GM12865 (cell line): Measurements from ENCODE around the gene MMADHC.

Experiments
- DNase-seq: peaks from one replicate; pipeline ENCODE4 v3.0.0; 2010; ENCODE audit warnings: low read depth
- H3K4me3 ChIP-seq: 2 replicates; pipeline ENCODE4 v1.5.1; 2011; ENCODE audit warnings: mild to moderate bottlenecking, low read depth, low read length, control low read depth
- TF ChIP-seq, protein P1 (sequence below): IDR thresholded peaks from 2 replicates; pipeline ENCODE4 v1.5.1; 2011; ENCODE audit warnings: low read length, control low read depth, low read depth, inconsistent platforms; ENCODE audit not compliant: insufficient read depth; ENCODE audit errors: missing control alignments

Gene MMADHC

DNA sequence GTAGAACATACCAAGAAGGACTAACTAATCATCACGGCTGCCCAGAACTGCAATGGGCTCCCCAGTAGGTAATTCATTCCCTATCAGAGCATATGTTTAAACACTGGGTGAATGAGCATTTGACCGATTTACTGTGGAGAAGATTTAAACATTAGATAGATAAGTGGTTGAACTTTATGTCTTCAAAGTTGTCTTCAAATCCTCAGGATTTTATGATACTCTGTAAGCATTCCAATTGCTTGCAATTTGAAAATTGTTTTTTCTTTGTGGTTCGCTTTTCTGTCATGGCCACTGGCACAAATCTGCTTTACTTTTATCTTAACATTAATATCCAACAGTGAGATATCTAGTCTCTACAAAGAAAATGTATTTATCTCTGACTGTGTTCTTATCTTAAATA lies 37.7 kb upstream of the MMADHC start:
- DNase-seq: no peak
- no peak overlapping the region for H3K4me3 ChIP-seq
- TF ChIP-seq, protein P1, sequence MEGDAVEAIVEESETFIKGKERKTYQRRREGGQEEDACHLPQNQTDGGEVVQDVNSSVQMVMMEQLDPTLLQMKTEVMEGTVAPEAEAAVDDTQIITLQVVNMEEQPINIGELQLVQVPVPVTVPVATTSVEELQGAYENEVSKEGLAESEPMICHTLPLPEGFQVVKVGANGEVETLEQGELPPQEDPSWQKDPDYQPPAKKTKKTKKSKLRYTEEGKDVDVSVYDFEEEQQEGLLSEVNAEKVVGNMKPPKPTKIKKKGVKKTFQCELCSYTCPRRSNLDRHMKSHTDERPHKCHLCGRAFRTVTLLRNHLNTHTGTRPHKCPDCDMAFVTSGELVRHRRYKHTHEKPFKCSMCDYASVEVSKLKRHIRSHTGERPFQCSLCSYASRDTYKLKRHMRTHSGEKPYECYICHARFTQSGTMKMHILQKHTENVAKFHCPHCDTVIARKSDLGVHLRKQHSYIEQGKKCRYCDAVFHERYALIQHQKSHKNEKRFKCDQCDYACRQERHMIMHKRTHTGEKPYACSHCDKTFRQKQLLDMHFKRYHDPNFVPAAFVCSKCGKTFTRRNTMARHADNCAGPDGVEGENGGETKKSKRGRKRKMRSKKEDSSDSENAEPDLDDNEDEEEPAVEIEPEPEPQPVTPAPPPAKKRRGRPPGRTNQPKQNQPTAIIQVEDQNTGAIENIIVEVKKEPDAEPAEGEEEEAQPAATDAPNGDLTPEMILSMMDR: no peak

DNA sequence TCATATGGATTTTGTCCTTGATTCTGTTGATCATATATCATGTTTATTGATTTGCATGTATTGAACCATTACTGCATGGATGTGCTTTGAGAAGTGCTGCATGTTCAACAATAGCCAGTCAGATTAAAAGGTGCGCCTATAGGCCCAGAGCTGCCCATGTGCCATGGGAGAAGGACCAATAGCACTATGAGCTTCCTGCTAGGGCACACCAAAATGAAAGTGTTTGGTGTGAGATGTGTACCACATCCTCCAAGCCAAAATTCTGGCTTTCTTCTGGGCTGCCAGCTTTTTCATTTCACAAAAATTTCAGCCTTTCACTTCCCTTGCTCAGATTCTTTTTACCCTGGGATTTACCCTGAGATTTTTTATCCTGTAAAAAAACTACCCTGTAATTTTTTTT lies 34.8 kb upstream of the MMADHC start:
- peak; percentile 12 for DNase-seq
- no peak overlapping the region for H3K4me3 ChIP-seq
- TF ChIP-seq, protein P1: no peak

DNA sequence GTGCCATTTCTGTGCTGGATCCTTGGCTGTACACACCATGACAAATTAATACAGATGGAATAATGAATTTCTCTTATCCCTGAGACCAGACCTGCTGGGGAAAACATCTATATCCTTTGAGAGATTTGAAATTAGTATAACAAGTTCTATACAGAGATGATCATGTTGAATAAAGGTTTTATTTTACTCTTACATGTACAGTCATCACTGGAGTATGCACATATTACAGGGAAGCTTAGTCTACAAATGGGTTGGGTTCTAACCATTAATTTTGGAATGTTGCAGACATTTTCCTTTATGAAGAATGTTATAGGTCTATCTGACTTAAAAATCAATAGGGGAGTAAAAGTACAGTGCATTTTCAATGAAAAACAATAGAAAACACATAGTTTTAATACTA lies 29.9 kb upstream of the MMADHC start:
- no peak for DNase-seq
- TF ChIP-seq, protein P1: no peak

DNA sequence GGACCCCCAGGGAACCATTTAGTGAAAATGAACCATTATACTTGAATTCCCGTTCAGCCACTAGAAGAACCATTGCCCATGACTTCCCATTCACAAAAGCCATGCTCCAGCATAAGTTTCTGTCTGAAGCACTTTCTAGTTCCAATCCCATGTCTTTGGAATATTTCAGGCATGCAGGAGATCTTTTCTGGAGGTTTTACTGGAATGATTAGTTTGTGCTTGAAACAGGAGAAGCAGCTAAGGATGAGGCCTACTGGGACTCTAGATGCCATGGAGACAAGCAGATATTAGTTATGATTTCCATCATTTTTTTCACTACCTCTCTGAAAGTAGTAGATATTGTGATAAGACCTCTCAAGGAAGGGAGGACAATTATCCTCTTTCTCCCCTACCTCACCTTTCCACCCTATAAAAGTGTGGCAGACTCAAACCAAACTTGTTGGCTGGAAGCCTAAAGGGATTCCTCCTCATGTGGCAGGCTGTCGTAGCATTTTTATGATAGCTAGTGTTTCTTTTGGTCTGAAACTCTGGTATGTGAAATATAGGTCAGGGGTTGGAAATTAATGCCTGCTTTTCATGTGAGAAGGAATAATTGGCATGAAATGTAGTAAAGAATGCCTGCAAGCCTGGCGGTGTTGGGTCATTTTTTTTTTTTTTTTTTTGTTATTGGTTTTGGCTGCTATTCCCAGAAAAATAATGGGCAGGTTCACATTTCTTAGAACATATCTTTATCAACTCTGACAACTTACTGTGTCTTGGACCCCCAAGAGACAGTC lies 29.3 kb upstream of the MMADHC start:
- TF ChIP-seq, protein P1: no peak
- H3K4me3 ChIP-seq: no peak overlapping the region
- no peak for DNase-seq

More for the DNA sequence above, 29.9 kb upstream of the MMADHC start:
- no peak overlapping the region for H3K4me3 ChIP-seq

DNA sequence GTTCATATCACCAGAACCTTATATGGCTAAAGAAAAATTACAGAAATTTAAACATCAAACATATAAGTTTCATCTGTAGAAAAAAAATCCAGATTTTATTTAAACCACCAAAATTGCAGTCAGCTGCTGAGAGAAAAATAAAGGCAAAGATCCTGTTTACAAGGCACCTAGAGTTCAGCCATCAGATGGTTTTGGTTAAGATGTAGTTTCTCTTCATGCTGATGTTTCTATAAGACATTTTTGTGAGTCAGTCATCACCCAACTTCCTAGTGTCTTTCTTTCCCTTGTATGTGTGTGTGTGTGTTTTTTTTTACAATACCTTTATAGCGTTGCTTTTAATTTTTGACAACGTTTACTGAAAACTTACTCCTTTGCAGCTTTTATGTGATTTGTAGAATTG lies 26.1 kb upstream of the MMADHC start:
- DNase-seq: no peak
- TF ChIP-seq, protein P1: no peak
- no peak overlapping the region for H3K4me3 ChIP-seq

DNA sequence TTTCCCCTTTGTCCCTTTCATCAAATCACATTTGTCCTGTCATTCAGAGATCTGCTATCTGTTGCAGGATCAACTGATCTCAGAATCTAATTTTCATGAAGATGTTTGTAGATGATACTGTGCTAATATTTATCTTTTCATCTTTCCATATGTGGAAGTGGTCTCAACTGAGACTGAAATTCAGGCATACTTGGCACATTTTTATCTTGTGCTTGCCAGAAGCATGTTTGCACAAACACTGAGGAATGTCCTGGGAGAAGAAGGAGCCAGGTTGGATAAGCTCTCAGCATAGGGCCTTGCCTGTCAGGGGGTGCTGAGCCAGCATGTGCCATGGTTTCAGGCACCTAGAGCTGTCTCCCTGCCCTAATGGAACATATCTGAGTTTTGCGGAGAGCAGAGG lies 24.5 kb upstream of the MMADHC start:
- TF ChIP-seq, protein P1: no peak
- no peak overlapping the region for H3K4me3 ChIP-seq
- DNase-seq: no peak

DNA sequence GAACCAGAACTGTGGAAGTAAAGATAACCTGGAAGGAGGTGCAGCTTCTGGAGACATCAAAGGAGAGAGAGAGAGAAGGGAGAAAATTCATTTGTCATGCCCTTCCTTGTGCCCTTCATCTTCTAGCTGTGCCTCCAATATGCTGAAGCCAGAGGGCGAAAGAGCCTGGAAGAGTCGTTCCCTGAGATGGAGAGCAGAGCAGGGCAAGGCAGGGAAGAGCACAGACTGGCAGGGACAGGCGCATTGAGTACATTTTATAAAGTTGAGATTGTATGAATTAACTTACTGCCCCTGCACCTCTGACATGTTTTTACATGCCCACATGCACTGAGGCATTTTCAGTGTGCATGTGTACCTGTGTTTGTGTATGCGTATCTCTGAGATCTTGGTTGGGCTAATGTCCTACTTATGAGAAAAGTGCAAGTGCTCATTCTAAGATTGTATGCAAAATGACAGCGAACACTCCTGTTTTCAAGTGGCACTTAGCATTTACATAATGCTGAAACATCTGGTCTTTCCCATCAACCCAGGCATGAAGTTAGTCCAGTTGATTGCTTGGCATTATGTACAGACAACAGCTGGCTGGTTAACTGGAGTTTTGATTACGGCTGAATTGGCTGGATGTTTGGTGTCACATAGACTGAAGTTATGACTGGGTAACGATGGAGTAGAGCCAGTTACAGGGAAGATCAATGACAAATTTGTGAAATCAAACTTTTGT lies 23.7 kb upstream of the MMADHC start:
- no peak overlapping the region for H3K4me3 ChIP-seq
- DNase-seq: peak; percentile 7
- TF ChIP-seq, protein P1: no peak
